ENCODE measurements around the gene CELF4.

GRCh38 chr18:37524498-37525261 lies 40.9 kb downstream of the CELF4 start:
- TF ChIP-seq EZH2 (IDR thresholded peaks at IDR 0.05; ENCODE audit: insufficient read depth, poor library complexity, severe bottlenecking) (no peak), EZH2phosphoT487 (IDR thresholded peaks at IDR 0.05; ENCODE audit: insufficient read depth, low read depth) (no peak)

All from GM23248 (cell line).